Activated CD4-positive, alpha-beta memory T cell treated with anti-CD3 and anti-CD28 coated beads, Interleukin-2, amount 10 ng/mL, durations not matched to agents 7 days and 5 days (primary cell): ENCODE results near the gene ZNF891. TPM values are rescaled to one million over a fixed set of nuclear protein-coding genes. Genes with fewer than 3 reads are reported as not detected.

Experiments
- CTCF ChIA-PET: fragments of 350-600 bp; sonication (Branson Sonifier 250); formaldehyde crosslinking; loops from one replicate; lab custom pipeline; 2021; ENCODE audit warnings: antibody characterized with exemption, inconsistent platforms; lab: Charles Lee
- POLR2A ChIA-PET: fragments of 350-600 bp; sonication (Branson Sonifier 250); formaldehyde crosslinking; loops from one replicate; lab custom pipeline; 2021; ENCODE audit warnings: antibody characterized with exemption; lab: Charles Lee
- DNase-seq: peaks from one replicate; pipeline ENCODE4 v3.0.0-alpha.2; 2020
- H3K27ac Mint-ChIP-seq: one replicate; pipeline ENCODE4 v1.8.0; 2021; ENCODE audit warnings: mild to moderate bottlenecking, mixed read lengths
- H3K27me3 Mint-ChIP-seq: one replicate; pipeline ENCODE4 v1.8.0; 2021; ENCODE audit warnings: mixed read lengths
- H3K36me3 Mint-ChIP-seq: one replicate; pipeline ENCODE4 v1.8.0; 2021; ENCODE audit warnings: low read depth, mixed read lengths
- H3K4me1 Mint-ChIP-seq: one replicate; pipeline ENCODE4 v1.8.0; 2021; ENCODE audit warnings: mixed read lengths
- H3K4me3 Mint-ChIP-seq: one replicate; pipeline ENCODE4 v1.8.0; 2021; ENCODE audit warnings: mild to moderate bottlenecking, mixed read lengths
- H3K9me3 Mint-ChIP-seq: one replicate; pipeline ENCODE4 v1.8.0; 2021; ENCODE audit warnings: mixed read lengths
- total RNA-seq, 2 experiments: library from RNA; stranded (reverse); gene quantifications; one replicate each; pipeline ENCODE4 v1.2.3, GENCODE V29; 2021

Gene ZNF891
- total RNA-seq, 2 experiments from 2014 or later, result 1.6 TPM

DNA sequence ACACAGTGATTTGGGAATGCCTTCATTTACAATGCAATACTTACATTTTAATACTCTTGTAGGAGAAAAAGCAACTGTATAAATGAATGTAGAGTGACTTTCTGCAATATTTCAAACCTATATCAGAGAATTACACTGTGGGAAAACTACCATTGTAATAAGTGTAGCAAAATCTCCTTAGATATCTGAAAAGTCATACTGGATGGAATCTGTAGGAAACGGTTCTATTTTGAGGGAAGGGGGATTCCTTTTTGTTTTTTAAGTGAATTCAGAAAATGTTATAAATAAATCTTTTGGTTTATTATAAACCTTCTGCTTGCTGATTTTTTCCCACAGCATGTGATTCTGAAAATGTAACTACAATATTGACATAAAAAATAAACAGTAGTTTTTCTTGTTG is 23.0 kb downstream of the ZNF891 start:
- no peaks in the 10 kb centered on the region for H3K27me3 Mint-ChIP-seq
- peaks cover 80% of the 10 kb centered on the region for H3K36me3 Mint-ChIP-seq
- H3K27ac Mint-ChIP-seq, result no peak overlapping the region
- H3K4me3 Mint-ChIP-seq, result no peak overlapping the region
- POLR2A ChIA-PET, result no interaction called here
- CTCF ChIA-PET, result no interaction called here
- no peaks in the 10 kb centered on the region for H3K4me1 Mint-ChIP-seq
- peaks cover 76% of the 10 kb centered on the region for H3K9me3 Mint-ChIP-seq
- no peak for DNase-seq

DNA sequence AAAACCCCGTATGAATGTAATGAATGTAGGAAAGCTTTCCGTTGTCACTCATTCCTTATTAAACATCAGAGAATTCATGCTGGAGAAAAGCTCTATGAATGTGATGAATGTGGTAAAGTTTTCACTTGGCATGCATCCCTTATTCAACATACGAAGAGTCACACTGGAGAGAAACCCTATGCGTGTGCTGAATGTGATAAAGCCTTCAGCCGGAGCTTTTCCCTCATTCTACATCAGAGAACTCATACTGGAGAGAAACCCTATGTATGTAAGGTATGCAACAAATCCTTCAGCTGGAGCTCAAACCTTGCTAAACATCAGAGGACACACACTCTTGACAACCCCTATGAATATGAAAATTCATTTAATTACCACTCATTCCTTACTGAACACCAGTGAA is 23.8 kb downstream of the ZNF891 start:
- CTCF ChIA-PET, result no interaction called here
- Mint-ChIP-seq H3K9me3 (peaks cover 78% of the 10 kb centered on the region), H3K36me3 (peaks cover 83% of the 10 kb centered on the region), H3K27ac (no peak overlapping the region), H3K4me1 (no peaks in the 10 kb centered on the region), H3K27me3 (no peaks in the 10 kb centered on the region), H3K4me3 (no peak overlapping the region)
- no peak for DNase-seq
- POLR2A ChIA-PET, result no interaction called here

DNA sequence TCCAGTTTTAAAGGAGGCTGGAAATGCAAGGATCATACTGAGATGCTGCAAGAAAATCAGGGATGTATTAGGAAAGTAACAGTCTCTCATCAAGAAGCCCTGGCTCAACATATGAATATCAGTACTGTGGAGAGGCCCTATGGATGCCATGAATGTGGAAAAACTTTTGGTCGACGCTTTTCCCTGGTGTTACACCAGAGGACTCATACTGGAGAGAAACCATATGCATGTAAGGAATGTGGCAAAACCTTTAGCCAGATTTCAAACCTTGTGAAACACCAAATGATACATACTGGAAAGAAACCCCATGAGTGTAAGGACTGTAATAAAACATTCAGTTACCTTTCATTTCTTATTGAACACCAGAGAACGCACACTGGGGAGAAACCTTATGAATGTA is 24.5 kb downstream of the ZNF891 start:
- no peaks in the 10 kb centered on the region for H3K4me1 Mint-ChIP-seq
- H3K4me3 Mint-ChIP-seq, result no peak overlapping the region
- no peak overlapping the region for H3K27ac Mint-ChIP-seq
- H3K9me3 Mint-ChIP-seq, result peaks cover 78% of the 10 kb centered on the region
- ChIA-PET POLR2A (no interaction called here), CTCF (no interaction called here)
- peaks cover 86% of the 10 kb centered on the region for H3K36me3 Mint-ChIP-seq
- no peaks in the 10 kb centered on the region for H3K27me3 Mint-ChIP-seq
- no peak for DNase-seq

DNA sequence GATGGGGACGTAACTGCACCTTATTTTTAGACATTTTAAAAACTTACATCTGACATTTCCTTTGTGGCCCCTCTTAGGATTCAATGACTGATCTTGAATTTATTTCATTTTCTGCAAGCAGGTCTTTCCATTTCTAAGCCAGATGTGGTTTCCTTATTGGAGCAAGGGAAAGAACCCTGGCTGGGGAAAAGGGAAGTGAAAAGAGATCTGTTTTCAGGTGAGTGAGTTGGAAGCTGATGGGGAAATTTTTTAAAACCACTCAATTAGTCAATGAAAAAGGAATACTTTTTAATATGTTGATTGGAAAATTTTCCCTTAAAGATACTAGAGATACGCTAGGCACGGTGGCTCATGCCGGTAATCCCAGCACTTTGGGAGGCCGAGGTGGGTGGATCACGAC is 46.7 kb downstream of the ZNF891 start:
- Mint-ChIP-seq H3K9me3 (peaks cover 44% of the 10 kb centered on the region), H3K36me3 (peaks cover 73% of the 10 kb centered on the region), H3K27me3 (no peaks in the 10 kb centered on the region), H3K27ac (no peak overlapping the region), H3K4me1 (peaks cover 11% of the 10 kb centered on the region), H3K4me3 (no peak overlapping the region)
- DNase-seq, result no peak
- POLR2A ChIA-PET, result no interaction called here
- CTCF ChIA-PET, result interaction anchor here (0.6 kb wide), 1 partner anchor 664 kb away, joined by 5 read pairs; no protein-coding TSS in a partner anchor

DNA sequence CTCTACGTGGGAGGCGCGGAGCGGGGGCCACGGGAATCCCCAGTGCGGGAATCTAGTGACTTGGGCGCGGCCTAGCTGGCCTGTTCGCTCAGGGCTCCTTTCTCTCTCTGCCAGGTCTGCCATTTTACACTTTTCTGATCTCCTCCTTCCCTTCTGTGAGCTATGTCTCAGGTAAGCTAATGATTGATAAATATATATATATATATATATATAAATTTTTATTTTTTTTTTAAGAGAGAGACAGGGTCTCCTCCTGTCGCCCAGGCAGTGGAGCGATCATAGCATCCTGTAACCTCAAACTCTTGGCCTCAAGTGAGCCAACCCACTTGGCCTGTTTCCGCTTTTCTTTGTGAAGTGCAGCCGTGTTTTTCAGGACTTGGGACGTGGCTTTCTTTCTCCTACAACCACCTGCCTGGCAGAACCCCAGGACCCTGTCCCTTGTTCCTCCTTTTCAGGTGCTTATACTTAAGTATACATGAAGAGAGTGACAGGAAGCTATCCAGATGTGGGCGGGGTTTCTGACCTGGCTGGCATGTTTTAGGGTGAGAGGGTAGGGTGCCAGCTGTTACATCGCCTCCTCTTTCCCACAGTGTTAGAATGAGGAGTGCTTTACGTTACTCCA is 48.8 kb downstream of the ZNF891 start:
- Mint-ChIP-seq H3K36me3 (peaks cover 58% of the 10 kb centered on the region), H3K27ac (no peak overlapping the region), H3K9me3 (peaks cover 44% of the 10 kb centered on the region), H3K4me3 (no peak overlapping the region), H3K27me3 (no peaks in the 10 kb centered on the region), H3K4me1 (peaks cover 13% of the 10 kb centered on the region)
- DNase-seq, result peak; percentile 17
- ChIA-PET POLR2A (interaction anchor here (1.0 to 2.1 kb wide), 4 partner anchors 49 to 100 kb away, joined by 3 to 12 read pairs (median 10); partner anchors contain the start of genes ZNF10, ZNF26, ZNF268 and ZNF891), CTCF (interaction anchor here (0.7 to 1.2 kb wide), 4 partner anchors 18 to 172 kb away, joined by 3 to 5 read pairs (median 4); partner anchors contain the start of genes ZNF10, ZNF268 and ZNF891)

DNA sequence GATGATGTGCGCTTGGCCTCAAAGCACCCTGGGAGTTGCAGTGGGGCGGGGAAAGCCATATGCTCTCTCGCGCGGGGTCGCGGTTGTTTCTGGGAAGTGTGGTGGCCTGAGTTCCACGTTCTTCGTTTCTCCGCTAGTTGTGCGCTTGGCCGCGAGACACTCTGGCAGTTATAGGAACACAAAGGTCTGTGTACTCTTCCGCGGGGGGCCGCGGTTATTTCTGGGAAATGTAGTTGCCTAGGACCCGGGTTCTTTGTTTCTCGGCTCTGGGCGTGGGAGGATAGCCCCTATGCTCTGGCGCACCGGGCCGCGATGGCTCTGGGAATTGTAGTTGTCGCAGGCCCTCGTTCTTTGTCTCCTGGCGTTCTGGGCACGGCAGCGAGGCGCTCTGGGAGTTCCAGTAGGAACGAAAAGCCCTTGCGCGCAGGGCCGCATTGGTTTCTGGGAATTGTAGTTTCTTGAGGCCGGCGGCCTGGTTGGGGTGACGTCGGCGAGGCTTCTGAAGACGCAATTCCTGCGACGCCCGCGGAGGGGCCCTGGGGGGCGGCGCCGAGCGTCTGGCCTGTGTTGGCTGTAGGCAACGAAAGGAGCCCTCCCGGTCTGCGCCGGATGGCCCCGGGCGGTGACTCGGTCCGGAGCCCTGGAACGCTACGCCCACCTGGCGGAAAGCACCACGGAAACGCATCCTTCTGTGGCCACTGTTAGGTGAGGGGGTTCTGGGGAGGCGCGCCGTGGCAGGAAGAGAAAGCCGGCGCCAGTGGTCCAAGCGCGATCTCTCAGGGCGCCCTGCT is 49.5 kb downstream of the ZNF891 start, which contains the start of gene ZNF140:
TSS of gene ZNF140 (plus strand) at position 556 of the 791 bp plus-strand sequence. CDS start 398 bp downstream, outside the sequence.
- peaks cover 52% of the 10 kb centered on the region for H3K36me3 Mint-ChIP-seq
- peaks cover 40% of the 10 kb centered on the region for H3K9me3 Mint-ChIP-seq
- CTCF ChIA-PET, result interaction anchor here (1.0 to 1.2 kb wide), 5 partner anchors 50 to 172 kb away, joined by 3 to 13 read pairs (median 5); partner anchors contain the start of genes ZNF10, ZNF268 and ZNF891
- POLR2A ChIA-PET, result interaction anchor here (0.6 to 2.1 kb wide), 10 partner anchors 43 to 318 kb away, joined by 3 to 12 read pairs (median 5); partner anchors contain the start of genes ZNF10, ZNF26, ZNF268 and ZNF891
- H3K4me1 Mint-ChIP-seq, result peaks cover 13% of the 10 kb centered on the region
- no peak within 1 kb of the TSS for H3K4me3 Mint-ChIP-seq
- no peak within 1 kb of the TSS for H3K27ac Mint-ChIP-seq
- DNase-seq, result peak; percentile 94
- H3K27me3 Mint-ChIP-seq, result no peaks in the 10 kb centered on the region

DNA sequence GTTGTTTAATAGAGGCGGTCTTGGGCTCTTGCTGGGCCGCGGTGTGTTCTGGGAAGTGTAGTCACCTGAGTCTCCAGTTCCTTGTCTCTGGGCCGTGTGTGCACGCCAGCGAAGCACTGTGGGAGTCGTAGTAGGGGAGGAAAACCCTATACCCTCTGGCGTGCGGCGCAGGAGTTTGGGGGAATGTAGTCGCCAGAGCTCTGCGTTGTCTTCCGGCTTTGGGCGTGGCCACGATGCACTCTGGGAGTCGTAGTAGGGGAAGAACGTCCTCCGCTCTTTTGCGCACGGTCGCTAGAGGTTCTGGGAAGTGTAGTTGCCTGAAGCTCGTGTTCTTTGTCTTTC is 50.1 kb downstream of the ZNF891 start:
- Mint-ChIP-seq H3K36me3 (peaks cover 46% of the 10 kb centered on the region), H3K9me3 (peaks cover 43% of the 10 kb centered on the region), H3K27me3 (no peaks in the 10 kb centered on the region), H3K4me3 (no peak overlapping the region), H3K27ac (no peak overlapping the region), H3K4me1 (peaks cover 13% of the 10 kb centered on the region)
- DNase-seq, result peak; percentile 97
- ChIA-PET CTCF (interaction anchor here (1.0 to 1.1 kb wide), 3 partner anchors 50 to 101 kb away, joined by 4 to 13 read pairs (median 6); partner anchors contain the start of genes ZNF10, ZNF268 and ZNF891), POLR2A (interaction anchor here (0.6 to 2.1 kb wide), 9 partner anchors 42 to 318 kb away, joined by 3 to 12 read pairs (median 3); partner anchors contain the start of genes ZNF10, ZNF26, ZNF268 and ZNF891)

DNA sequence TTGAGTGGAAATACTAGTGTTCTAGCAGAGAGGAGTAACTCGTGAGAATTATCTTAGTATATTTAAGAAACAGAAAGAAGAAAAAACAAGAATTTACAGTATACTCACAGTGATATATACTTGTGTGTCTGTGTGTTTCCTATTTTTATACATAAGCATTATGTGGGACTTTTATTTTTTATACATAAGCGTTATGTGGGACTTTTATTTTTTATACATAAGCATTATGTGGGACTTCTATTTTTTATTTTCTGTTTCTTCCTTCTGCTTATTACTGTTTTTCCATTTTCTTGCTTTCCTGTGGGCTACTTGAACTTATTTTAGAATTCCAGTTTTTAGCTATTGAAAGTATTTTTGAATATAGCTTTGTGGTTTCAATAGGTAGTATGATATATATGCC is 56.2 kb downstream of the ZNF891 start:
- no peak for DNase-seq
- Mint-ChIP-seq H3K9me3 (peaks cover 45% of the 10 kb centered on the region), H3K27ac (no peak overlapping the region), H3K4me3 (no peak overlapping the region), H3K4me1 (peaks cover 3% of the 10 kb centered on the region), H3K27me3 (no peaks in the 10 kb centered on the region), H3K36me3 (peaks cover 6% of the 10 kb centered on the region)
- CTCF ChIA-PET, result no interaction called here
- POLR2A ChIA-PET, result no interaction called here

DNA sequence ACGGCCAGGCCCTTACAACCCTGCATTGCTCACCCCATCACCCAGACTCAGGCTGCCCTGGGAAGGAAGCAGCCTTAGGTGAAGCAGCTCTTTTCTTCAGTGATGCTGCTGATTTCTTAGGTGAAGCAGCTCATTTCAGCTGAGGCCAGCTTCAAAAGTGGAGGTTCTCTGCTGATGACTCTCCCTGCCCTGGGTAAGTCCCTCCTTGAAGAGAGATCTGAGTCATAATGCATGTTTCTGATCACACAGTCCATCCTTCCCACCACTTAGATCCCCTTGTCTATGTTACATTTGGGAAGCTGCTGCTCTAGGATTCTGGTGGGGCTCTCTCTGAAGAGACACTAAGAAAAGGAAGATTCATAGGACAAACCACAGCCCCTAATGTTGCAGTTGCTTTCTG is 66.5 kb downstream of the ZNF891 start:
- Mint-ChIP-seq H3K4me1 (no peaks in the 10 kb centered on the region), H3K27me3 (no peaks in the 10 kb centered on the region), H3K4me3 (no peak overlapping the region), H3K27ac (no peak overlapping the region), H3K36me3 (peaks cover 30% of the 10 kb centered on the region), H3K9me3 (peaks cover 68% of the 10 kb centered on the region)
- ChIA-PET POLR2A (no interaction called here), CTCF (interaction anchor here (1.0 kb wide), 1 partner anchor 18 kb away, joined by 3 read pairs; no protein-coding TSS in a partner anchor)
- DNase-seq, result no peak

DNA sequence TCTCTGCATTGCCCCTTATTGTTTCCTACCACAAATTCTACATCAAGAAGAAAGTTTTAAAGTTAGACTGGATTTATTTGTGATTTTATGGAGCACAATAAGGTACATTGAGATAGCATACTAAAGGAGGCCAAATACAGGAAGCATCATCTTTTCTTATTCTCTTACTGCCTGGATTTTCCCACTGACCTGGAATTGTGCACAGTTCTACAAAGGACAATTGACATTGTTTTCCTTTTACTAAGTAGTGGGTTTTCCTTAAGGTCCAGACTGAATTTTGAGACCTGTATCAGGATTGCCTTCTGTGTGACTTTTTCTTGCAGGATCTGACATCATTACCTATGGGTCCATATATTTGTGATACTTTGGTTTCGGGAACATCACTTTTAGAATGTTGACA is 68.1 kb downstream of the ZNF891 start:
- CTCF ChIA-PET, result no interaction called here
- no peak overlapping the region for H3K4me3 Mint-ChIP-seq
- H3K4me1 Mint-ChIP-seq, result no peaks in the 10 kb centered on the region
- no peak for DNase-seq
- peaks cover 46% of the 10 kb centered on the region for H3K36me3 Mint-ChIP-seq
- peaks cover 75% of the 10 kb centered on the region for H3K9me3 Mint-ChIP-seq
- POLR2A ChIA-PET, result no interaction called here
- no peaks in the 10 kb centered on the region for H3K27me3 Mint-ChIP-seq
- H3K27ac Mint-ChIP-seq, result no peak overlapping the region

DNA sequence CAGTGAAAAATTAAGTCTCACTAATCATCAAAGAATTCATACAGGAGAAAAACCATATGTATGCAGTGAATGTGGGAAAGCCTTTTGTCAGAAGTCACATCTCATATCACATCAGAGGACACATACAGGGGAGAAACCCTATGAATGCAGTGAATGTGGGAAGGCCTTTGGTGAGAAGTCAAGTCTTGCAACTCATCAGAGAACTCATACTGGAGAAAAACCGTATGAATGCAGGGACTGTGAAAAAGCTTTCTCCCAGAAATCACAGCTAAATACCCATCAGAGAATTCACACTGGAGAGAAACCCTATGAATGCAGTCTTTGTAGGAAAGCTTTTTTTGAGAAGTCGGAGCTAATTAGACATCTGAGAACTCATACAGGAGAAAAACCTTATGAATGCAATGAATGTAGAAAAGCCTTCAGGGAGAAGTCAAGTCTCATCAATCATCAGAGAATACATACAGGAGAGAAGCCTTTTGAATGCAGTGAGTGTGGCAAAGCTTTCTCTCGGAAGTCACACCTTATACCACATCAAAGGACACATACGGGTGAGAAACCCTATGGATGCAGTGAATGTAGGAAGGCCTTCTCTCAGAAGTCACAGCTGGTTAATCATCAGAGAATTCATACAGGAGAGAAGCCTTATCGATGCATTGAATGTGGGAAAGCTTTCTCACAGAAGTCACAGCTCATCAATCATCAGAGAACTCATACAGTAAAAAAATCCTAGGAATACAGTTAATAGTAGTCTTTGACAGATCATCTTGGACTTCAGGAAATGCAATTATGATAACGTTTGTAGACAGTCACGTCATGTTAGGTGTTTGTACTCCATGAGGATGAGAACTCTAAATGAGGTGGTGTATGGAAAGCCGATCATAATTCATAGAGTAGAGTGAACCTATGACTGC is 71.6 kb downstream of the ZNF891 start:
- POLR2A ChIA-PET, result interaction anchor here (0.8 kb wide), 1 partner anchor 11 kb away, joined by 3 read pairs; no protein-coding TSS in a partner anchor
- Mint-ChIP-seq H3K27ac (no peak overlapping the region), H3K9me3 (peaks cover 63% of the 10 kb centered on the region), H3K4me3 (no peak overlapping the region), H3K4me1 (no peaks in the 10 kb centered on the region), H3K36me3 (peaks cover 60% of the 10 kb centered on the region), H3K27me3 (no peaks in the 10 kb centered on the region)
- DNase-seq, result no peak
- CTCF ChIA-PET, result no interaction called here

DNA sequence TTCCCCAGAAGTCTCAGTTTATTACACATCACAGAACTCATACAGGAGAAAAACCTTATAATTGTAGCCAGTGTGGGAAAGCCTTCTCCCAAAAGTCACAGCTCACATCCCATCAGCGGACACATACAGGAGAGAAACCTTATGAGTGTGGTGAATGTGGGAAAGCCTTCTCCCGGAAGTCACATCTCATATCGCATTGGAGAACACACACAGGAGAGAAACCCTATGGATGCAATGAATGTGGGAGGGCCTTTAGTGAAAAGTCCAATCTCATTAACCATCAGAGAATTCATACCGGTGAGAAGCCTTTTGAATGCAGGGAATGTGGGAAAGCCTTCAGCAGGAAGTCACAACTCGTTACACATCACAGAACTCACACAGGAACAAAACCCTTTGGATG is 72.6 kb downstream of the ZNF891 start:
- Mint-ChIP-seq H3K4me3 (no peak overlapping the region), H3K4me1 (no peaks in the 10 kb centered on the region), H3K9me3 (peaks cover 60% of the 10 kb centered on the region), H3K36me3 (peaks cover 62% of the 10 kb centered on the region), H3K27ac (no peak overlapping the region), H3K27me3 (no peaks in the 10 kb centered on the region)
- ChIA-PET POLR2A (no interaction called here), CTCF (no interaction called here)
- no peak for DNase-seq
